ENCODE results near the gene GAGE12J.

- TF ChIP-seq CTCF (IDR thresholded peaks at IDR 0.05; ENCODE audit: poor library complexity) = no peak
- TF ChIP-seq EZH2 (IDR thresholded peaks at IDR 0.05; ENCODE audit: borderline replicate concordance) = no peak
Measured at GRCh38 chrX:49292400-49293362, 29.2 kb upstream of the GAGE12J start.
